Measurements from ENCODE around the gene CYTH3. TPM values are rescaled to one million over a fixed set of nuclear protein-coding genes. Genes with fewer than 3 reads are reported as not detected.

CYTH3 gene
- total and polyA plus RNA-seq, 2 experiments from 2014 or later: 11.9 to 15.7 TPM

DNA sequence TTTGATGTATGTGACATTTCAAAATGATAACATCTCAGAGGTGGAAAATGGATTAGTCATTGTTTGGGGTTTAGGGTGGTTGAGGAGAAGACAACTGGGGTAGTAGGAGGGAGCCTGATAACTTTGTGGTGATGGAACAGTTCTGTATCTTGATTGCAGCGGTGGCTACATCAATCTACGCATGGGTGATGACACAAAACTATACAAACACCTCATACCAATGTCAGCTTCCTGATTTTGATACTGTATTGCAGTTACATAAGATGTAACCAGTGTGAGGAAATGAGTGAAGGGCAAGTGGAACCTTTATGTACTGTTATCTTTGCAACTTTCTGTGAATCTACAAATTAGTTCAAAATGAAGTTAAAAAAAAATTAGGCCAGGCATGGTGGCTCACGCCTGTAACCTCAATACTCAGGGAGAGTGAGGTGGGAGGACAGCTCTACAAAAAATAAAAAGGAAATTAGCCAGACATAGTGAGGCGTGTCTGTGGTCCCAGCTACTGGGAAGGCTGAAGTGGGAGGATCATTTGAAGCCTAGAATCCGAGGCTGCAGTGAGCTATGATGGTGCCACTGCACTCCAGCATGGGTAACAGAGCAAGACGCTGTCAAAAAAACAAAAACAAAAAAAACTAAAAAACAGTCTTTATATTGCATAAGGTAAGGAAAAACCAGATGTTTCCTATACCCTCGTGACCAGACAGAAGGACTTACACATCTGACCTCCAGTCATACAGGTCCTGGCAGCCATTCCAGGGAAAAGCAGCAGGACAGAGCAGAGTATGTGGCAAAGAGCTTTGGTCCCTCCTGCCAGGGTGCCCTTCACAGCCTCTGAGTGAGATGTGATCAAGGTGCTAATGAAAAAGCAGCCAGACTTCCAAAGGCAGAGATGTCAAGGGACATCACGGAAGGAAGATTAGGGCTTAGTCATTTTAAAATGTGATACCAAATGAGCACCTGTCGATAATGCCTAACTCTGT, 50.8 kb downstream of the CYTH3 start:
- WGBS (ENCODE audit: low lambda C conversion rate, missing lambda C conversion rate): 93% methylated on average over 9 of the region's 9 CpGs
- no peak for TF ChIP-seq EZH2 (IDR thresholded peaks at IDR 0.05; ENCODE audit: borderline replicate concordance)
- no peak for TF ChIP-seq EZH2phosphoT487 (IDR thresholded peaks at IDR 0.05; ENCODE audit: low read depth, severe bottlenecking, unreplicated experiment)
- TF ChIP-seq CTCF (IDR thresholded peaks at IDR 0.05; ENCODE audit: poor library complexity): no peak
- H2AFZ ChIP-seq: no peak overlapping the region
- no peak for DNase-seq (ENCODE audit: low spot score)
- H3K27ac ChIP-seq: no peak overlapping the region
- H3K4me1 ChIP-seq (ENCODE audit: insufficient read depth): peaks cover 13% of the 10 kb centered on the region
- H3K4me2 ChIP-seq: no peak overlapping the region
- no peaks in the 10 kb centered on the region for H3K27me3 ChIP-seq
- H3K9me2 ChIP-seq (replicated peaks; ENCODE audit: insufficient read depth): no peaks in the 10 kb centered on the region
- H3K4me3 ChIP-seq: no peak overlapping the region
- H3K9me3 ChIP-seq (ENCODE audit: low read depth): no peaks in the 10 kb centered on the region
- H3K79me2 ChIP-seq: peaks cover 67% of the 10 kb centered on the region
- H3K36me3 ChIP-seq (replicated peaks; ENCODE audit: insufficient read depth, low read depth): no peaks in the 10 kb centered on the region
- no peaks in the 10 kb centered on the region for H4K20me1 ChIP-seq (ENCODE audit: insufficient read depth, poor library complexity, severe bottlenecking)

- H3K4me3 ChIP-seq: no peak overlapping the region
- H3K79me2 ChIP-seq: peaks cover 67% of the 10 kb centered on the region
- H3K27ac ChIP-seq: no peak overlapping the region
- H3K9me3 ChIP-seq (ENCODE audit: low read depth): no peaks in the 10 kb centered on the region
- peaks cover 5% of the 10 kb centered on the region for H4K20me1 ChIP-seq (ENCODE audit: insufficient read depth, poor library complexity, severe bottlenecking)
- TF ChIP-seq CTCF (IDR thresholded peaks at IDR 0.05; ENCODE audit: poor library complexity) (no peak), EZH2phosphoT487 (IDR thresholded peaks at IDR 0.05; ENCODE audit: low read depth, severe bottlenecking, unreplicated experiment) (no peak), EZH2 (IDR thresholded peaks at IDR 0.05; ENCODE audit: borderline replicate concordance) (no peak)
- H3K9me2 ChIP-seq (replicated peaks; ENCODE audit: insufficient read depth): no peaks in the 10 kb centered on the region
- WGBS (ENCODE audit: low lambda C conversion rate, missing lambda C conversion rate): 96% methylated on average over 3 of the region's 3 CpGs
- no peaks in the 10 kb centered on the region for H3K27me3 ChIP-seq
- H3K4me2 ChIP-seq: no peak overlapping the region
- H3K4me1 ChIP-seq (ENCODE audit: insufficient read depth): no peaks in the 10 kb centered on the region
- no peaks in the 10 kb centered on the region for H3K36me3 ChIP-seq (replicated peaks; ENCODE audit: insufficient read depth, low read depth)
- DNase-seq (ENCODE audit: low spot score): no peak
- no peak overlapping the region for H2AFZ ChIP-seq
Observed at GRCh38 chr7:6218329-6218728, 54.1 kb downstream of the CYTH3 start.

DNA sequence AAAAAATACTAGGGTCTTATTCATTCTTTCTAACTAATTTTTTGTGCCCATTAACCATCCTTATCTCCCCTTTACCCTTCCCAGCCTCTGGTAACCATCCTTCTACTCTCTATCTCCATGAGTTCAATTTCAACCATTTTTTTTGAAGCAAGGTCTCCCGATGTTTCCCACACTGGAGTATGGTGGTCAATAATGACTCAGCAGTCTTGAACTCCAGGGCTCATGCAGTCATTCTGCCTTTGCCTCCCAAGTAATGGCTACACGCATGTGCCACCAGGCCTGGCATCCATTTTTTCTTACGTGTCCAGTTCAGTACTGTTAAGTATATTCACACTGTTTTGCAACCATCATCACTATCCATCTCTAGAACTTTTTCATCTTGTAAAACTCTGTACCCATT, 60.4 kb downstream of the CYTH3 start:
- Histone ChIP-seq H3K9me3 (ENCODE audit: low read depth) (no peaks in the 10 kb centered on the region), H3K4me2 (no peak overlapping the region), H2AFZ (no peak overlapping the region), H3K4me3 (no peak overlapping the region), H4K20me1 (ENCODE audit: insufficient read depth, poor library complexity, severe bottlenecking) (peaks cover 5% of the 10 kb centered on the region), H3K36me3 (replicated peaks; ENCODE audit: insufficient read depth, low read depth) (no peaks in the 10 kb centered on the region), H3K27me3 (no peaks in the 10 kb centered on the region), H3K79me2 (peaks cover 66% of the 10 kb centered on the region), H3K9me2 (replicated peaks; ENCODE audit: insufficient read depth) (no peaks in the 10 kb centered on the region), H3K4me1 (ENCODE audit: insufficient read depth) (no peaks in the 10 kb centered on the region), H3K27ac (no peak overlapping the region)
- TF ChIP-seq EZH2phosphoT487 (IDR thresholded peaks at IDR 0.05; ENCODE audit: low read depth, severe bottlenecking, unreplicated experiment): no peak
- TF ChIP-seq EZH2 (IDR thresholded peaks at IDR 0.05; ENCODE audit: borderline replicate concordance): no peak
- no peak for TF ChIP-seq CTCF (IDR thresholded peaks at IDR 0.05; ENCODE audit: poor library complexity)
- WGBS (ENCODE audit: low lambda C conversion rate, missing lambda C conversion rate): 97% methylated on average over 3 of the region's 3 CpGs
- DNase-seq (ENCODE audit: low spot score): no peak

Measured in hepatocyte (in vitro differentiated cells).